ENCODE results near the gene CHL1.

The CHL1 gene

GRCh38 chr3:288417-288816 is 91.9 kb downstream of the CHL1 start:
- DNase-seq, result no peak

DNA sequence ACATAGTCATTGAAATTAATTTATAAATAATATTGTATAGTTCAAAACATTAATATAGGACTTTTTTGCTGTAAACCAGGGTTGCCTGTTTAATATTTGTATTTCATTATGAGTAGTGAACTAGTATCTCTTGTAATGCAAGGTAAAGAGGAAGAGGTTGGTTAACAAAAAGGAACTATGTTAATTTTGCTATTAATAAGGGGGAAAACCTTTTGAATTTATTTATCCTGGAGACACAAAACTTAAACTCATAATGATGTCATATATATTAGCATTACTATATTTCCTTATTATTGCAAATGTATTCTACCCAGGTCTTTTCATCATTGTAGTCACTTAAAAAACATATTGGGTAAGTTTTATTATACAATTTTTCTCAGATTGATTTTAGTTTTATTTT is 94.5 kb downstream of the CHL1 start:
- no peak for DNase-seq

DNA sequence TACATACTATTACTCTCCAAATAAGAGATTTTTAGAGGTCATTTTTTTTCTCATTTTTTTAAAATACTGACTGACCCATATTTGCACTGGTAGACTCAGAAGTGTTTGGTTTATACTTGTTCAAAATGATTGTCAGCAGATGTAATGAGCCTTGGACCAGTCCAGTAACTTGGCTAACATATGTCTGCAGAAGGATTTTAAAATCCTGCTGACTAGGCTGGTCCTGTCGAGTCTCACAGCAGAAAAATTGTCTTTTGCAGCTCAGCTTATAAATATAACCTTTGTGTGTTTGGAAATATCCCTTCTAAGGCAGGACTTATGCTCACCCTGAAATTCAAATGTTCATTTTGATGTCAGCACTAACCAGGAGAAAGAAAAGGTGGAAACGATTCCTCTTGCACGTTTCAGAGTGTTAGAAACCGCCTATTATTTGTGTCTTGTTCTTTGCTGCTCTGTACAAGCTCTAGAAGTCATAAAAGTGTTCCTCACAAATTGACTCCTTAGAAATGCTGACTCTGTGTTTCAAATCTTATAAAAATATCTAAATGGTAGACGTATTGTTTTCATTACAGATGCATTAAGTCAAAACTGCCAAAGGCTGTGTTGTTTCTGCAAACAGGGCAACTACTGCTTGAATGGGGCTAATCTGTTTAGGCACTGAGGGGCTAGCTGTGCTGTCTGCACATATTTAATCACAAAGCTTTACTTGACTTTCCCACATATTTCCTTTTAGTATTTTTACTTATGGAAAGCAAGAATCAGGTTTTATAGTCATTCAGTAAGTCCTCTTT is 95.3 kb downstream of the CHL1 start:
- DNase-seq, result no peak

DNA sequence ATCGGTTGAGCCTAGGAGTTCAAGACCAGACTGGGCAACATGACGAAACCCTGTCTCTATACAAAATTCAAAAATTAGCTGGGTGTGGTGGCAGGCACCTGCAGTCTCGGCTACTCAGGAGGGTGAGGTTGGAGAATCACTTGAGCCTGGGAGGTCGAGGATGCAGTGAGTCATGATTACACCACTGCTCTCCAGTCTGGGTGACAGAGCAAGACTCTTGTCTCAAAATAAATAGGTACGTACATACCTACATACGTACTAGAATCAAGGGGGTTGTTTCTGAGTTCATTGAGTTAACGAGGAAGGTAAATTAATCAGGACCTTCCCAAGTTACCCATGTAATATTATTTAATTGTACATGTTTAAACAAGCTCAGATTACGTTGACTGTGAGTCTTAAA is 97.5 kb downstream of the CHL1 start:
- DNase-seq, result no peak

- DNase-seq, result no peak
Measured at GRCh38 chr3:294581-294980, 98.0 kb downstream of the CHL1 start.

- DNase-seq, result no peak
Measured at GRCh38 chr3:295166-295565, 98.6 kb downstream of the CHL1 start.

GRCh38 chr3:297585-297984 is 101.0 kb downstream of the CHL1 start:
- DNase-seq, result no peak

DNA sequence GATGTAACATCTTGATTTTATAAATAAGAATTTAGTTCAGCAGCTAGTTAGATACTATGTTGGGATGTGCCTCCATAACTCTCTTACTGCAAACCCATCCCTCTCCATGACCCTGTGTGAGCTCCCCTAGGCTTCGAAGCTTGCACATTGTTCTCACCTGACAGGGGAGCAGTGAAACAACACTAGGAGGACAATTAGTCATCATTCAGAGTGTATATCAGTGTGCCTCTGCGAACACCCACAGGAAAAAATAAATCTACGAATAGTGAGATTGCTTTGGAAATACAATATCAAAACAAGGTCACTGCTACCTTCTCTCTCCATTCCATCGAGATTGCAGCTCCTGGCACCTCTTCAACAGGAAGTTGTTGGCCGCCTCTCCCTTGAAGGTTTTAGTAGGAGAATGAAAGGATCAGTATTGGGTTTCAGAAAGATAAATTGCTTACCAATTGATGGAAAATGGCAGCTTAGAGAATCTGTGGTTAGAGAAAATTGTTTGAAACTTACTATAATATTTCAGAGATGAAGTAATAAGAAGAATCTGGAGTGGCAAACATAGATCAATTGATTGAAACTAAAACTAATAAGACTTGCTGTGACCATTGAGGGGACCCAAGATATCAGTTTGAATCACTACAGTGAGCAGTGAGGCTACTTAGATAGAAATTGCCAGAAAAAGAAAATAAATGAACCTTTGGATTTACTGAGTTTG is 103.2 kb downstream of the CHL1 start:
- DNase-seq, result no peak

GRCh38 chr3:307182-307581 is 110.6 kb downstream of the CHL1 start:
- no peak for DNase-seq

DNA sequence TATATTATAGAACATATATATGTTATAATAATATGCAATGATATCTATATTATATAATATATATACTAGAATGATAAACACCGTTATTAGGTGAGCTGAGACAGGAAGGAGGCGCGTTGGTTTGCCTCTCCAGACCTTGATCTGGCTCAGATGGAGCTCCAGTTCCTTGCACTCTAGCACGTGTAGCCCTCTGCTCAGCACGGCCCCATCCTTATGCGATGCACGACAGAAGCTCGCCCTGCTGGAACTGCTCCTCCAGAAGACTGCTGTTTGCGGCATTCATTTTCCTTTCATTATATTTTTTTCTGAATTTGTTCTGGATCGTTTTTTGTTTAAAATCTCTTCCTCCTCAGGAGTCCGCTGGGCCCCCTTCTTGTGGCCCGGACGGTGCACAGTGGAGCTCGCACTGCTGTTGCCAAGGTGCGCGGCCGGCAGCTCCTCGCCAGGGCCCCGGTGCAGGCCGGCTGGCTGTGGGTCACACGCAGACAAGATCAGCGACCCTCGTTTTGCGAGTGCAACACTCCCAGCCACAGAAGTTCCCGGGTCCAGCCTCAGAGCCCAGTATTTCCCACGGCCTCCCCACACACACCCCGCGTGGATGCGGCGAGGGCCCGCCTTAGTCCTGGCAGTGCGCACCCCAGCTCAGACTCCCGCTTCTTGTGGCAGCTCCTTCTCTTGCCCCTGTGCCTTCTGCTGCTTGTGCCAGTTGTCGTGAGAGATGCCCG is 112.2 kb downstream of the CHL1 start:
- no peak for DNase-seq

GRCh38 chr3:312160-312733 is 115.7 kb downstream of the CHL1 start:
- DNase-seq, result no peak

GRCh38 chr3:312911-313310 is 116.3 kb downstream of the CHL1 start:
- DNase-seq, result no peak

GRCh38 chr3:317012-317411 is 120.4 kb downstream of the CHL1 start:
- no peak for DNase-seq

DNA sequence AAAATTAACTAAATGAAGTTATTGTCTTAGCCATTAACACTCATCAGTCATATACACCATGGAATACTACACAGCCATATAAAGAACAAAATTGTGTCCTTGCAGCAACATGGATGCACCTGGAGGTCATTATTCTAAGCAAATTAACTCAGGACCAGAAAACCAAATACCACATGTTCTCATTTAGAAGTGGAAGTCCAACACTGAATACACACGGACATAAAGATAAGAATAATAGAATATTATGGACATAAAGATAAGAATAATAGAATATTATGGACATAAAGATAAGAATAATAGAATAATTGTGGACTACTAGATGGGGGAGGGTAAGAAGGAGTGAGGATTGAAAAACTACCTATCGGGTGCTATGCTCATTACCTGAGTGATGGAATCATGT is 122.3 kb downstream of the CHL1 start:
- no peak for DNase-seq

GRCh38 chr3:324423-324822 is 127.9 kb downstream of the CHL1 start:
- no peak for DNase-seq

DNA sequence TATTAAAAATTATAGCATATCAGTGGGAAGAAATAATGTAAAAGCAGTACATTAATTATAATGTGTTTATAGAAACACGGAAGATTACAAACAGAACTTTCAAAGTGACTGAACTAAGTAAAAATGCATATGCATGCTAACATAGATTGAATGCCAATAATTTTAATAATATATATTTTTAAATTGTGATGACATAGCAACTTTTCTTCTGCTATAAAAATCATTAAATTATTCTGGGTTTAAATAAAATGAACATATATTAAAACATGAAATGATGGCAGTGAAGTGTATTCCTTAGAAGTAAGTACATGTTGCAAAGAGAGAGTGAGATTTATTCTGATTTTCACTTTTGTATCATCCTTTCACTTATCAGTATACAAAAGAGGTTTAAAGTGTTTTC is 128.9 kb downstream of the CHL1 start:
- DNase-seq, result no peak

DNA sequence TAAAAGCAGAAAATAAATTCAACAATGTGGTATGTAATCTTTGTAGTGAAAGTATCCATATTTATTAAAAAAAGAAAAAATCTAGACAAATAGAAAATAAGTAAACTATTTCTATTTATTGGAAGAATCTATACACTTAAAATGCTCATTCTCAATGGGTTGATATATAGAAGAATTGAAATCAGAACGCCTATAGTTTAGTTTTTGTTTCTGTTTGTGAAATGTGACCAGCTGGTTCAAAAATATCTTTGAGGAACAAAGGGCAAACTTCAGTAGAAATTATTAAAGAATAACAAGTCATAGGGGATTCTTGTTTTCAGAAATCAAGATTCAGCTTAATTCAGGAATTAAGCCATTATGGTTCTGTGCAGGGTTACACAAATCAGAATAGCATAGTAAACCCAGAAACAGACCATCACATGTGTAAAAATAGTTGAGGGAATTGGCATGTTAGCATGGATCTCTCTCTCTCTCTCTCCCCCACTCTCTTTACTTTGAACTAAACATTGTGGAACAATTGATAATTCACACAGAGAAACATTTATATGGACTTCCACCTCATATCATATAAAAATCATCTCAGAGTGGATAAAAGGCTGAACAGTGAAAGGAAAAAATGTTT is 134.0 kb downstream of the CHL1 start:
- DNase-seq, result no peak

DNA sequence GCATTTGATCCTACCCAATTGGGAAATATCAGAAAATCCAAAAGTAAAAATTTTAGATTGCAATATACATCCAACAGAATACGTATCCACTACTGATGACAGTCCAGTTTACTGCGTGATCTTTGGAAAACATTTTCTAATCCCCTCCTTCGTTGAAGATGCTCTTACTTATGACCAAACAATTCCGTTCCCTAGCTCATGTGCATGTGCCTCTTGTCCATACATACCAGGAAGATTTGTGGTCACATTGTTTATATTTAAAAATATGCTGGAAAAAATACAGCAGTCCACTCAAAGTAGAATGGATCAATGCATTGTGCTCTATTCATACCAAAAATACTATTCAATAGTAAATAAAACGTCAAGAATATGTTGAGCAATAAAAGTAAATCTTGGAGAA is 135.3 kb downstream of the CHL1 start:
- no peak for DNase-seq

DNA sequence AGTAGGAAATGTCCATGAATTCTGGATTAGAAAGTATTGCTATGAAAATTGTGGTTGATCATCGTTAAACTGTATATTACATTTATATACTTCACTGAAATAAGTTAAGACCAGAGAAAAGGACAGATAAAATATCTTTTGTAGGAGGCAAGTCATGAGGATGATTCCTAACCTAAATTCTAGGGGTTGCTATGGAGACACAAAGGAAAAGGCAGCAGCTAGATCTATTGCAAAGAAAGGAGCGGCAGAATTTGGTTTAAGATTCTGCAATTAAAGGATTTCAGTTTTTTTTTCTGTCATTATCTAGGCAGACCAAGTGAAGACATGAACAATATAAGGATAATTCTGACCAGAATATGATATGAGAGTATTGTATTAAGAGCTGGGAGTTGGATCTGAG is 136.1 kb downstream of the CHL1 start:
- no peak for DNase-seq

GRCh38 chr3:335240-335639 is 138.7 kb downstream of the CHL1 start:
- DNase-seq, result no peak

GRCh38 chr3:339351-339750 is 142.8 kb downstream of the CHL1 start:
- DNase-seq, result no peak

- no peak for DNase-seq
Measured at GRCh38 chr3:341998-342397, 145.4 kb downstream of the CHL1 start.

DNA sequence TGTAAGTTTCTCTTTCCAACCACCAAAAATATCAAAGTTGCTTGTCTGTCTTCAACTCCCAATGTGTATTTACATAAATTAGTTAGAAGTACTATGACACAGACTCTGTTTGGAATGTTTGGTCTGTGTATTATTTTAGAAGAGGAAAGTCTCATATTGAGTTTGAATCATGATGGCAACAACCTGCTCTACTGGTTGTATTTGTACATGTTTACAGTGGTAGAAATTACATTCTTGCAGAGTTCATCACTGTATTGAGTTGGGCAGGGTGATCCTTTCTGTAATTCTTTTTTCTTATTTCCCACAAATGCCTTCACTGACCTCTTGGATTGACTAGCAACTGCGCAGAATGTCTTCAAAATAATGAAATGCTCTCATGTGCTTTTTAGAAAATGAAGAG is 149.6 kb downstream of the CHL1 start:
- no peak for DNase-seq

Measured in stimulated activated CD4-positive, alpha-beta T cell treated with anti-CD3 and anti-CD28 coated beads, Interleukin-4, amount 100 ng/mL, for 24 hours (primary cell).